ENCODE data around the gene MPP7. TPM values are rescaled to one million over a fixed set of nuclear protein-coding genes. Genes with fewer than 3 reads are reported as not detected.

MPP7 gene
- polyA plus RNA-seq, 1 experiment = 1.0 TPM

GRCh38 chr10:28332726-28333125, 29.9 kb upstream of the MPP7 start:
- Histone ChIP-seq H3K4me3 (ENCODE audit: low read depth, low read length) (no peak overlapping the region), H3K36me3 (ENCODE audit: control insufficient read depth, insufficient read depth, low read length) (no peaks in the 10 kb centered on the region), H3K27me3 (ENCODE audit: control insufficient read depth, insufficient read depth, low read length) (peaks cover 13% of the 10 kb centered on the region)
- ChIA-PET POLR2A (no interaction called here), CTCF (interaction anchor here (1.0 to 1.6 kb wide), 3 partner anchors 48 to 82 kb away, joined by 3 to 4 read pairs (median 3); no protein-coding TSS in a partner anchor)
- TF ChIP-seq CTCF (IDR thresholded peaks at IDR 0.05; ENCODE audit: insufficient read depth, low read depth, low read length) = no peak
- no peak for DNase-seq (ENCODE audit: low read depth)

GRCh38 chr10:28331841-28332240, 29.0 kb upstream of the MPP7 start:
- CTCF ChIA-PET = interaction anchor here (0.9 to 1.8 kb wide), 5 partner anchors 13 to 51 kb away, joined by 3 to 9 read pairs (median 4); partner anchors contain the start of gene MPP7
- peak; percentile 94 for DNase-seq (ENCODE audit: low read depth)
- POLR2A ChIA-PET = interaction anchor here (0.7 kb wide), 3 partner anchors 16 to 615 kb away, joined by 3 to 9 read pairs (median 5); no protein-coding TSS in a partner anchor

GRCh38 chr10:28331066-28331465, 28.2 kb upstream of the MPP7 start:
- CTCF ChIA-PET = interaction anchor here (1.4 to 1.8 kb wide), 2 partner anchors 28 to 52 kb away, joined by 4 to 9 read pairs; partner anchors contain the start of gene MPP7

More at GRCh38 chr10:28331841-28332240, 29.0 kb upstream of the MPP7 start:
- Histone ChIP-seq H3K4me3 (ENCODE audit: low read depth, low read length) (no peak overlapping the region), H3K27me3 (ENCODE audit: control insufficient read depth, insufficient read depth, low read length) (peaks cover 10% of the 10 kb centered on the region), H3K36me3 (ENCODE audit: control insufficient read depth, insufficient read depth, low read length) (no peaks in the 10 kb centered on the region)
- no peak for TF ChIP-seq CTCF (IDR thresholded peaks at IDR 0.05; ENCODE audit: insufficient read depth, low read depth, low read length)

GRCh38 chr10:28328346-28328745, 25.5 kb upstream of the MPP7 start:
- CTCF ChIA-PET = interaction anchor here (0.7 to 1.6 kb wide), 5 partner anchors 10 to 114 kb away, joined by 3 to 5 read pairs (median 3); no protein-coding TSS in a partner anchor
- POLR2A ChIA-PET = no interaction called here
- DNase-seq (ENCODE audit: low read depth) = no peak
- no peak for TF ChIP-seq CTCF (IDR thresholded peaks at IDR 0.05; ENCODE audit: insufficient read depth, low read depth, low read length)
- H3K36me3 ChIP-seq (ENCODE audit: control insufficient read depth, insufficient read depth, low read length) = no peaks in the 10 kb centered on the region
- peaks cover 2% of the 10 kb centered on the region; the same call in 1 of the 2 replicates for H3K27me3 ChIP-seq (ENCODE audit: control insufficient read depth, insufficient read depth, low read length)
- no peak overlapping the region for H3K4me3 ChIP-seq (ENCODE audit: low read depth, low read length)

More at GRCh38 chr10:28331066-28331465, 28.2 kb upstream of the MPP7 start:
- TF ChIP-seq CTCF (IDR thresholded peaks at IDR 0.05; ENCODE audit: insufficient read depth, low read depth, low read length) = no peak
- POLR2A ChIA-PET = no interaction called here
- Histone ChIP-seq H3K4me3 (ENCODE audit: low read depth, low read length) (no peak overlapping the region), H3K36me3 (ENCODE audit: control insufficient read depth, insufficient read depth, low read length) (no peaks in the 10 kb centered on the region), H3K27me3 (ENCODE audit: control insufficient read depth, insufficient read depth, low read length) (peaks cover 10% of the 10 kb centered on the region)
- no peak for DNase-seq (ENCODE audit: low read depth)

GRCh38 chr10:28327491-28327880, 24.6 kb upstream of the MPP7 start:
- ChIA-PET POLR2A (no interaction called here), CTCF (interaction anchor here (1.1 to 1.2 kb wide), 3 partner anchors 11 to 77 kb away, joined by 3 to 5 read pairs (median 4); no protein-coding TSS in a partner anchor)
- Histone ChIP-seq H3K27me3 (ENCODE audit: control insufficient read depth, insufficient read depth, low read length) (no peaks in the 10 kb centered on the region; the same call in 1 of the 2 replicates), H3K4me3 (ENCODE audit: low read depth, low read length) (no peak overlapping the region), H3K36me3 (ENCODE audit: control insufficient read depth, insufficient read depth, low read length) (no peaks in the 10 kb centered on the region)
- DNase-seq (ENCODE audit: low read depth) = no peak
- TF ChIP-seq CTCF (IDR thresholded peaks at IDR 0.05; ENCODE audit: insufficient read depth, low read depth, low read length) = no peak

Data from BJ (cell line).